Medulla oblongata (tissue), 1 donor: ENCODE measurements around the gene NEU4.
"Not testable (repeated sequence)": the region's sequence is repeated elsewhere in the genome, so short reads cannot be mapped to it uniquely, and the experiment has no call there.

Experiments
- DNase-seq: peaks from one replicate; pipeline ENCODE4 v3.0.0-alpha.2; 2015; ENCODE audit errors: extremely low spot score

Gene NEU4

GRCh38 chr2:241799522-241800197 is 9.3 kb upstream of the NEU4 start:
- DNase-seq, result no peak

- not testable (repeated sequence) for DNase-seq
Observed at GRCh38 chr2:241800198-241800903, 8.6 kb upstream of the NEU4 start.

GRCh38 chr2:241801611-241802420 is 7.2 kb upstream of the NEU4 start:
- DNase-seq, result no peak

GRCh38 chr2:241802421-241803318 is 6.3 kb upstream of the NEU4 start:
- no peak for DNase-seq

GRCh38 chr2:241803387-241804325 is 5.3 kb upstream of the NEU4 start:
- DNase-seq, result peak; percentile 38

- no peak for DNase-seq
Observed at GRCh38 chr2:241804326-241805229, 4.4 kb upstream of the NEU4 start.

- DNase-seq, result not testable (repeated sequence)
Observed at GRCh38 chr2:241806217-241806616, 2.8 kb upstream of the NEU4 start.

- no peak for DNase-seq
Observed at GRCh38 chr2:241808051-241808720, 807 bp upstream of the NEU4 start.

GRCh38 chr2:241809383-241810306 is 652 bp downstream of the NEU4 start:
- no peak for DNase-seq

GRCh38 chr2:241810307-241811200 is 1.6 kb downstream of the NEU4 start:
- DNase-seq, result peak; percentile 50

GRCh38 chr2:241811201-241811951 is 2.4 kb downstream of the NEU4 start:
- peak; percentile 73 for DNase-seq

- DNase-seq, result no peak
Observed at GRCh38 chr2:241811952-241812729, 3.1 kb downstream of the NEU4 start.

- DNase-seq, result peak; percentile 27
Observed at GRCh38 chr2:241812730-241813643, 4.0 kb downstream of the NEU4 start.
